ENCODE data around the gene KRI1. TPM values are rescaled to one million over a fixed set of nuclear protein-coding genes. Genes with fewer than 3 reads are reported as not detected.

The KRI1 gene
- total and polyA plus RNA-seq, 2 donors (not counting 3 experiments of a cell fraction or from before 2014, with no cell fraction given), result 6.7 to 25.7 TPM

GRCh38 chr19:10521461-10522171, 44.2 kb downstream of the KRI1 start:
- Histone ChIP-seq H4K20me1 (replicated peaks; ENCODE audit: control insufficient read depth, extremely low read depth, insufficient read depth, low read length) (no peaks in the 10 kb centered on the region), H3K4me1 (ENCODE audit: control insufficient read depth, extremely low read depth, insufficient read depth, low read length) (peaks cover 2% of the 10 kb centered on the region), H3K9me1 (replicated peaks; ENCODE audit: control insufficient read depth, extremely low read depth, insufficient read depth, low read length) (no peaks in the 10 kb centered on the region), H3K9ac (replicated peaks; ENCODE audit: extremely low read depth, insufficient read depth, low read length) (no peak overlapping the region), H3K4me2 (ENCODE audit: insufficient read depth, low read length) (no peak overlapping the region), H3K36me3 (ENCODE audit: control insufficient read depth in 2 of 2, extremely low read depth in 1 of 2, insufficient read depth in 2 of 2, low read length in 2 of 2) (no peaks in the 10 kb centered on the region), H3K79me2 (ENCODE audit: control insufficient read depth, insufficient read depth, low read length) (no peaks in the 10 kb centered on the region), H3K4me3 (replicated peaks in 1 of 3; ENCODE audit: insufficient read depth in 1 of 3, low read depth in 1 of 3, low read length in 3 of 3) (no peak overlapping the region), H3K27ac (ENCODE audit: insufficient read depth, low read depth, low read length) (no peak overlapping the region), H3K27me3 (ENCODE audit: control insufficient read depth in 2 of 2, insufficient read depth in 2 of 2, low read length in 2 of 2) (peaks cover 24 to 33% of the 10 kb centered on the region in 2 experiments), H2AFZ (ENCODE audit: low read depth, low read length) (no peak overlapping the region), H3K9me3 (replicated peaks; ENCODE audit: control insufficient read depth, insufficient read depth, low read length) (no peaks in the 10 kb centered on the region)
- BruUV-seq (replicated peaks), result no TSS peak
- TF ChIP-seq EZH2 (IDR thresholded peaks at IDR 0.05; ENCODE audit: borderline replicate concordance, low read depth, low read length, severe bottlenecking) (no peak), FOS (IDR thresholded peaks at IDR 0.05; ENCODE audit: borderline replicate concordance, insufficient read depth, low read length) (no peak), POLR2A (IDR thresholded peaks at IDR 0.05; ENCODE audit: low read depth, low read length) (no peak), MYC (IDR thresholded peaks at IDR 0.05; ENCODE audit: low read depth, low read length) (no peak), GATA2 (IDR thresholded peaks at IDR 0.05; ENCODE audit: insufficient read depth, insufficient read length, low read depth, low read length) (no peak), POLR2AphosphoS5 (IDR thresholded peaks at IDR 0.05; ENCODE audit: insufficient read depth, low read depth, low read length) (no peak), CTCF (IDR thresholded peaks at IDR 0.05; ENCODE audit: extremely low read depth in 1 of 2, insufficient read depth in 1 of 2, low read depth in 1 of 2, low read length in 2 of 2) (no peak), MAX (IDR thresholded peaks at IDR 0.05; ENCODE audit: insufficient read depth, insufficient read length) (no peak), JUN (IDR thresholded peaks at IDR 0.05; ENCODE audit: borderline replicate concordance, insufficient read depth, insufficient read length, low read depth) (no peak)
- FAIRE-seq (no peak), DNase-seq (ENCODE audit: low read depth, low spot score) (no peak)
- ChIA-PET CTCF (interaction anchor here (1.0 to 2.8 kb wide), 6 partner anchors 14 to 178 kb away, joined by 3 to 13 read pairs (median 6); no protein-coding TSS in a partner anchor), POLR2A (no interaction called here)
- intact Hi-C loops (cut with micrococcal nuclease) (no loop called here), dilution Hi-C loops (cut with MboI; ENCODE audit: extremely low pct_ligation_motif_present, low sequenced_read_pairs) (no loop called here)
